Trophoblast cell (in vitro differentiated cells and primary cell): ENCODE data around the gene DAZAP2.

Experiments used
- DNase-seq, 2 donors: peaks; one replicate each; pipeline ENCODE4 v3.0.0-alpha.2; 2016
- H2AFZ ChIP-seq: 2 replicates; pipeline ENCODE4 v1.6.1; 2013; ENCODE audit warnings: low read length, moderate library complexity, mild to moderate bottlenecking; ENCODE audit not compliant: insufficient read depth, poor library complexity
- H2AK5ac ChIP-seq: 2 replicates; pipeline ENCODE4 v1.6.1; 2013; ENCODE audit warnings: mild to moderate bottlenecking, low read length
- H2BK120ac ChIP-seq: 2 replicates; pipeline ENCODE4 v1.6.1; 2013; ENCODE audit warnings: low read length, mild to moderate bottlenecking, moderate library complexity; ENCODE audit not compliant: insufficient read depth, poor library complexity
- H2BK12ac ChIP-seq: 2 replicates; pipeline ENCODE4 v1.6.1; 2013; ENCODE audit warnings: mild to moderate bottlenecking, low read length, moderate library complexity
- H2BK5ac ChIP-seq: 2 replicates; pipeline ENCODE4 v1.6.1; 2013; ENCODE audit warnings: low read length, low read depth, moderate library complexity, mild to moderate bottlenecking; ENCODE audit not compliant: poor library complexity
- H3K14ac ChIP-seq: 2 replicates; pipeline ENCODE4 v1.6.1; 2013; ENCODE audit warnings: mild to moderate bottlenecking, low read length
- H3K18ac ChIP-seq: 2 replicates; pipeline ENCODE4 v1.6.1; 2013; ENCODE audit warnings: mild to moderate bottlenecking, low read length
- H3K23ac ChIP-seq: 2 replicates; pipeline ENCODE4 v1.6.1; 2013; ENCODE audit warnings: low read length
- H3K27ac ChIP-seq: 2 replicates; pipeline ENCODE4 v1.5.1; 2013; ENCODE audit warnings: low read depth, mild to moderate bottlenecking, inconsistent platforms, low read length, moderate library complexity
- H3K27me3 ChIP-seq: 2 replicates; pipeline ENCODE4 v1.6.1; 2013; ENCODE audit warnings: inconsistent platforms, mild to moderate bottlenecking, low read length, moderate library complexity; ENCODE audit not compliant: insufficient read depth
- H3K36me3 ChIP-seq, 2 experiments: 1 replicate in 1 of 2; 2 replicates in 1 of 2; pipeline ENCODE4 v1.6.1; 2013; ENCODE audit warnings: low read length in 2 of 2, mild to moderate bottlenecking in 2 of 2, moderate library complexity in 1 of 2; ENCODE audit not compliant: insufficient read depth in 2 of 2, control insufficient read depth in 1 of 2
- H3K4ac ChIP-seq: 2 replicates; pipeline ENCODE4 v1.6.1; 2013; ENCODE audit warnings: low read depth, mild to moderate bottlenecking, low read length, moderate library complexity
- H3K4me1 ChIP-seq, 2 experiments: 1 replicate in 1 of 2; 2 replicates in 1 of 2; pipeline ENCODE4 v1.6.1; 2013; ENCODE audit warnings: low read length in 2 of 2, mild to moderate bottlenecking in 2 of 2, moderate library complexity in 1 of 2; ENCODE audit not compliant: insufficient read depth in 2 of 2, control insufficient read depth in 1 of 2
- H3K4me2 ChIP-seq: 2 replicates; pipeline ENCODE4 v1.6.1; 2013; ENCODE audit warnings: inconsistent platforms, mild to moderate bottlenecking, low read length, moderate library complexity
- H3K4me3 ChIP-seq: 2 replicates; pipeline ENCODE4 v1.5.1; 2013; ENCODE audit warnings: mild to moderate bottlenecking, low read depth, low read length, inconsistent platforms
- H3K79me1 ChIP-seq: one replicate; pipeline ENCODE4 v1.6.1; 2013; ENCODE audit warnings: low read length
- H3K79me2 ChIP-seq: 2 replicates; pipeline ENCODE4 v1.6.1; 2013; ENCODE audit warnings: low read length, mild to moderate bottlenecking; ENCODE audit not compliant: control insufficient read depth, insufficient read depth, poor library complexity
- H3K9ac ChIP-seq: 2 replicates; pipeline ENCODE4 v1.6.1; 2013; ENCODE audit warnings: mild to moderate bottlenecking, low read length
- H3K9me3 ChIP-seq: 2 replicates; pipeline ENCODE4 v1.6.1; 2013; ENCODE audit warnings: low read depth, mild to moderate bottlenecking, control low read depth, inconsistent platforms, low read length; ENCODE audit not compliant: insufficient read depth
- H4K12ac ChIP-seq: 2 replicates; pipeline ENCODE4 v1.6.1; 2013; ENCODE audit warnings: low read depth, mild to moderate bottlenecking, low read length, moderate library complexity
- H4K8ac ChIP-seq: 2 replicates; pipeline ENCODE4 v1.6.1; 2013; ENCODE audit warnings: low read depth, mild to moderate bottlenecking, low read length, moderate library complexity
- H4K91ac ChIP-seq: one replicate; pipeline ENCODE4 v1.6.1; 2013; ENCODE audit warnings: low read depth, mild to moderate bottlenecking, low read length, moderate library complexity
- WGBS: extraction: QIAGEN DNeasy Blood & Tissue Kit; methylation state at CpG from one replicate; pipeline ENCODE4 v1.1.7; 2013; ENCODE audit warnings: missing lambda C conversion rate; ENCODE audit not compliant: insufficient read length, insufficient coverage; ENCODE audit errors: extremely low coverage; 5-methylcytosine and 5-hydroxymethylcytosine counted together

Gene DAZAP2

DNA sequence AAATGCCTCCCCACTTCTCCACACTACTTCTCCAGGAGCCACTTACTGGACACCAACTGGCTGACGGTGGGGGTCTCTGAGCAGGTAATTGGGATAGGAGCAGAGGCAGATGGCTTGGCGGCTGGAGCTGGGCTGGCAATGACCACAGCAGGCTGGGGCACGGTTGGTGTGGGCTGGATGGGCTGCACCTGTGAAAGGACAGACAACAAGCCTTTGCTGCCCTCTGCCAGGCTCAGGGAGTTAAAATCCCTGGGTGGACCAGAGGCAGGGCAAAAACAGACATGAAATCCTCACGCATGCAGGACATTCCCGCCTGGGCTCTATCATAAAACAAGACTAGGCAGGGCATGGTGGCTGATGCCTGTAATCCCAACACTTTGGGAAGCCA is 46.3 kb upstream of the DAZAP2 start:
- H3K4me2 ChIP-seq: no peak overlapping the region
- no peak overlapping the region for H3K18ac ChIP-seq
- no peak overlapping the region for H3K27ac ChIP-seq
- no peak overlapping the region for H2BK5ac ChIP-seq
- H4K91ac ChIP-seq: no peak overlapping the region
- no peak overlapping the region for H3K14ac ChIP-seq
- H2BK120ac ChIP-seq: no peak overlapping the region
- peaks cover 0 to 3% of the 10 kb centered on the region in 2 experiments for H3K4me1 ChIP-seq
- no peak overlapping the region for H3K9ac ChIP-seq
- no peak overlapping the region for H3K23ac ChIP-seq
- WGBS: no CpG with 5 or more reads among the region's 5 CpGs
- no peak overlapping the region for H4K8ac ChIP-seq
- no peaks in the 10 kb centered on the region for H3K79me2 ChIP-seq
- no peaks in the 10 kb centered on the region for H3K27me3 ChIP-seq
- no peaks in the 10 kb centered on the region for H3K79me1 ChIP-seq
- H3K4ac ChIP-seq: no peak overlapping the region
- no peaks in the 10 kb centered on the region for H3K9me3 ChIP-seq
- no peaks in the 10 kb centered on the region for H3K36me3 ChIP-seq
- H2AFZ ChIP-seq: no peak overlapping the region
- H3K4me3 ChIP-seq: no peak overlapping the region
- DNase-seq: no peak
- H2BK12ac ChIP-seq: no peak overlapping the region
- H2AK5ac ChIP-seq: no peak overlapping the region
- no peak overlapping the region for H4K12ac ChIP-seq

DNA sequence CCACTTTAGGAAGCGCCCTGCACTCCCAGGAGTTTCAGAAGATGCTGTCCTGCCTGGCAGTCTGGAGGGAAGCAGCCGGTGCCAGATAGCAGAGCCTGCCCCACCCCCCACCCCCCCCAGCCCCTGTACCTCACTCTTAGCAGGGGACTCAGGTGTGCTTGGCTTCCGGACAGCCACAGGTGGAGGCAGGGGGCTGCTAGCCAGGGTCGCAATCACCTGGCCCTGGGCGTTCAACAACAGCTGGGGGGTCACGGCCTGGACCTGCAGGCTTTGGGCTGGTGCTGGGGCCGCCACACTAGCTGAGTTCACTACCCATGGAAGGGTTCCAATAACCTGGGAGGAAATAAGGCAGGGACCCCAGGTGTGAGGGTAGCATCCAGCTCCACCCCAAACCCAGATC is 42.8 kb upstream of the DAZAP2 start:
- H3K27ac ChIP-seq: no peak overlapping the region
- no peak overlapping the region for H4K8ac ChIP-seq
- H3K36me3 ChIP-seq: no peaks in the 10 kb centered on the region
- no peak overlapping the region for H4K91ac ChIP-seq
- H2BK12ac ChIP-seq: no peak overlapping the region
- no peak overlapping the region for H2AK5ac ChIP-seq
- no peak overlapping the region for H2BK5ac ChIP-seq
- WGBS: no CpG with 5 or more reads among the region's 7 CpGs
- H2AFZ ChIP-seq: no peak overlapping the region
- H3K4me3 ChIP-seq: no peak overlapping the region
- no peak for DNase-seq
- H3K4me1 ChIP-seq: no peaks in the 10 kb centered on the region
- no peak overlapping the region for H3K23ac ChIP-seq
- no peak overlapping the region for H3K9ac ChIP-seq
- H3K4ac ChIP-seq: no peak overlapping the region
- H3K27me3 ChIP-seq: no peaks in the 10 kb centered on the region
- H3K9me3 ChIP-seq: no peaks in the 10 kb centered on the region
- H3K14ac ChIP-seq: no peak overlapping the region
- no peak overlapping the region for H2BK120ac ChIP-seq
- H3K4me2 ChIP-seq: no peak overlapping the region
- no peaks in the 10 kb centered on the region for H3K79me2 ChIP-seq
- H4K12ac ChIP-seq: no peak overlapping the region
- H3K79me1 ChIP-seq: no peaks in the 10 kb centered on the region
- H3K18ac ChIP-seq: no peak overlapping the region

DNA sequence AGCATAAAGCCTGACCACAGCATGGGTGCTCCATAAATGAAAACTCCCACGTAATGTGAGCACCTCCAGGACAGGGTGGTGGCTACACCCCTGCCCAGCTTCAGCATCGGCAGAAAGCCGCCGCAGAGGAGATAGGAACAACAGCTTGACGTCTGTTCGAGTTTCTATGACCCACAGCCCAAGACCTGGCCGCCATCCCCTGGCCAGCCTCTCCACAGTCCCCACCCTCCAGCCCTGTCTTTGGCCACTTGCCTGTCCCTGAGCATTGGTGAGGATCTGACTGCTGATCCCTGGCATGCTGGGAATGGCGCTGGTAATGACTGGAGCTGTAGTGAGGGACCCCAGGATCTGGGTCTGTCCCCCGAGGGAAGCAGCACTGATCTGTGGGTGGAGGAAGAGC is 42.1 kb upstream of the DAZAP2 start:
- no peak overlapping the region for H3K4me3 ChIP-seq
- H3K79me2 ChIP-seq: no peaks in the 10 kb centered on the region
- H3K36me3 ChIP-seq: no peaks in the 10 kb centered on the region
- H3K4me2 ChIP-seq: no peak overlapping the region
- H3K4ac ChIP-seq: no peak overlapping the region
- no peak overlapping the region for H4K12ac ChIP-seq
- no peaks in the 10 kb centered on the region for H3K4me1 ChIP-seq
- no peak overlapping the region for H3K27ac ChIP-seq
- no peak overlapping the region for H3K9ac ChIP-seq
- H3K79me1 ChIP-seq: no peaks in the 10 kb centered on the region
- no peak overlapping the region for H2BK5ac ChIP-seq
- H3K23ac ChIP-seq: no peak overlapping the region
- H3K27me3 ChIP-seq: no peaks in the 10 kb centered on the region
- H2BK120ac ChIP-seq: no peak overlapping the region
- H3K18ac ChIP-seq: no peak overlapping the region
- no CpG with 5 or more reads among the region's 9 CpGs for WGBS
- no peaks in the 10 kb centered on the region for H3K9me3 ChIP-seq
- no peak overlapping the region for H2AK5ac ChIP-seq
- no peak overlapping the region for H2AFZ ChIP-seq
- H3K14ac ChIP-seq: no peak overlapping the region
- no peak for DNase-seq
- H2BK12ac ChIP-seq: no peak overlapping the region
- H4K8ac ChIP-seq: no peak overlapping the region
- H4K91ac ChIP-seq: no peak overlapping the region

DNA sequence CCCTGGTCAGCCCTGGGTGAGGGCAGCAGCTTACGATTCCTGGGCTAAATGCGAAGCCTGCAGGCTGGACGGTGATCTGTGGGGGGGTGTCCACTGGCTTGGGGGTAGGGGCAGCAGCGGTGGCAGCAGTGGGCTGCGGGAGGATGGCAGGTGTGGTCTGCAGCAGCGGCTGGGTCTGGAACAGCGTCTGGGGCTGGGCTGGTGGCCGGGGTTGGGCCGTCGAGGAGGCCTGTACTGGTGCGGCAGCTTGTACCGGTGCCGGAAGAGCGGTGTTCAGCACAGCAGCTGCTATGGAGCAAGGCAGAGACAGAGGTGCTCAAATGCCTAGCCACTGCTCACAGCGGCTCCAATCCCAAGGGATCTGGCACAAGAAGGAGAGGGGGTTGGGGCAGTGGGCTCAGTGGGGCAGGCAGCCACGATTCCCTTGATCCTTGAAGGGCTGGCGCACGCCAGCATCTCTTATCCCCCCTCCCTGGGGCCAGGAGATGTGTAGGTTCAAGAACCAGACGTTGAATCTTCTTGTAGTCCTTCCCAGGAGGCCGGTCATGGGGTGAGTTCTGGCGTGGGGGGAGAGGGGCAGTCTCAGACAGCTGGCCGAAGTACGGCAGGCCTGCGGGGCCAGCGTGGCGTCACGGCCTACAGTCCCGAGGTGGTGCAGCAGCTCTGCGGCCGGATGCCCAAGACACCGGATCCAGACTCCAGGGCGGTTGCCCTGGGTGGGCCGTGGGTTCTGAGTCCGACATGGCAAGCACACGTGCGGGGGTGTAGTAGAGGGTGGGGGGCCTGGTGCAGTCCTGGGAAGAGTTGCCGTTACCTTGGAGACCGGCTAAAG is 40.7 kb upstream of the DAZAP2 start:
- H3K27me3 ChIP-seq: no peaks in the 10 kb centered on the region
- H3K27ac ChIP-seq: no peak overlapping the region
- H2AK5ac ChIP-seq: no peak overlapping the region
- H3K23ac ChIP-seq: no peak overlapping the region
- no peak overlapping the region for H4K91ac ChIP-seq
- no peak overlapping the region for H2AFZ ChIP-seq
- H3K9me3 ChIP-seq: no peaks in the 10 kb centered on the region
- no peak overlapping the region for H2BK12ac ChIP-seq
- no peak for DNase-seq
- H2BK120ac ChIP-seq: no peak overlapping the region
- H3K18ac ChIP-seq: no peak overlapping the region
- H2BK5ac ChIP-seq: no peak overlapping the region
- H3K4me1 ChIP-seq: no peaks in the 10 kb centered on the region
- H3K79me2 ChIP-seq: no peaks in the 10 kb centered on the region
- no peak overlapping the region for H3K14ac ChIP-seq
- WGBS: no CpG with 5 or more reads among the region's 38 CpGs
- H4K12ac ChIP-seq: no peak overlapping the region
- no peak overlapping the region for H4K8ac ChIP-seq
- no peak overlapping the region for H3K4me2 ChIP-seq
- no peaks in the 10 kb centered on the region for H3K79me1 ChIP-seq
- H3K4me3 ChIP-seq: no peak overlapping the region
- no peaks in the 10 kb centered on the region for H3K36me3 ChIP-seq
- H3K9ac ChIP-seq: no peak overlapping the region
- H3K4ac ChIP-seq: no peak overlapping the region
